Endothelial cell of umbilical vein (primary cell): ENCODE measurements around the gene RIC8B. TPM values are rescaled to one million over a fixed set of nuclear protein-coding genes. Genes with fewer than 3 reads are reported as not detected.

ENCODE experiments used
- BruUV-seq: library from RNA; stranded (reverse); fragments of 400-500 nt; replicated peaks from 2 replicates; lab custom pipeline; 2021; lab: Mats Ljungman, UMichigan
- CTCF ChIA-PET: fragments of 300-600, 350-600 bp; sonication (Branson Sonifier 250); formaldehyde crosslinking; loops from one replicate; lab custom pipeline; 2021; ENCODE audit warnings: antibody characterized with exemption, inconsistent platforms; lab: Charles Lee
- POLR2A ChIA-PET: fragments of 300-600, 350-600 bp; sonication (Branson Sonifier 250); formaldehyde crosslinking; loops from one replicate; lab custom pipeline; 2021; ENCODE audit warnings: antibody characterized with exemption, inconsistent platforms; lab: Charles Lee
- DNase-seq: peaks from one replicate; pipeline ENCODE4 v3.0.0-alpha.2; 2011; ENCODE audit warnings: low read depth, low spot score
- FAIRE-seq: peaks from 2 replicates; lab custom pipeline; 2011; peaks lifted over from hg19 to GRCh38; lab: Jason Lieb, UNC
- H2AFZ ChIP-seq: 2 replicates; pipeline ENCODE4 v1.6.0; 2012; ENCODE audit warnings: low read depth, low read length, control low read depth, inconsistent platforms
- H3K27ac ChIP-seq: 2 replicates; pipeline ENCODE4 v1.5.1; 2011; ENCODE audit warnings: low read depth, mild to moderate bottlenecking, control low read depth, low read length, moderate library complexity; ENCODE audit not compliant: insufficient read depth
- H3K27me3 ChIP-seq, 2 experiments: 2 replicates each; pipeline versions ENCODE4 v1.6.0 to v1.6.1; 2011; ENCODE audit warnings: low read length in 2 of 2, mixed read lengths in 1 of 2; ENCODE audit not compliant: control insufficient read depth in 2 of 2, insufficient read depth in 2 of 2
- H3K36me3 ChIP-seq, 2 experiments: 2 replicates in 1 of 2; 3 replicates in 1 of 2; pipeline ENCODE4 v1.5.1; 2011; ENCODE audit warnings: low read length in 2 of 2, mild to moderate bottlenecking in 1 of 2, moderate library complexity in 1 of 2; ENCODE audit not compliant: control insufficient read depth in 2 of 2, insufficient read depth in 2 of 2; ENCODE audit errors: extremely low read depth in 1 of 2
- H3K4me1 ChIP-seq: 3 replicates; pipeline ENCODE4 v1.5.1; 2011; ENCODE audit warnings: mild to moderate bottlenecking, low read length; ENCODE audit not compliant: control insufficient read depth, insufficient read depth; ENCODE audit errors: extremely low read depth
- H3K4me2 ChIP-seq: 2 replicates; pipeline ENCODE4 v1.6.1; 2011; ENCODE audit warnings: low read length, control low read depth, mixed read lengths; ENCODE audit not compliant: insufficient read depth
- H3K4me3 ChIP-seq, 3 experiments: fragments of 200-600 bp in 1 of 3; sonication (generic), shearing (Covaris generic) in 1 of 3; replicated peaks in 1 of 3; 2 replicates each; pipeline ENCODE4 v1.5.1; 2011 to 2016; ENCODE audit warnings: control low read depth in 3 of 3, low read length in 3 of 3, mild to moderate bottlenecking in 2 of 3, inconsistent platforms in 1 of 3, low read depth in 1 of 3, moderate library complexity in 1 of 3; ENCODE audit not compliant: insufficient read depth in 1 of 3
- H3K79me2 ChIP-seq: 2 replicates; pipeline ENCODE4 v1.6.0; 2012; ENCODE audit warnings: low read length, inconsistent platforms; ENCODE audit not compliant: control insufficient read depth, insufficient read depth
- H3K9ac ChIP-seq: replicated peaks from 2 replicates; pipeline ENCODE3; 2011; ENCODE audit warnings: low read length, control low read depth; ENCODE audit not compliant: insufficient read depth; ENCODE audit errors: extremely low read depth
- H3K9me1 ChIP-seq: replicated peaks from 3 replicates; pipeline ENCODE4 v1.6.0; 2011; ENCODE audit warnings: mild to moderate bottlenecking, low read length; ENCODE audit not compliant: control insufficient read depth, insufficient read depth; ENCODE audit errors: extremely low read depth
- H3K9me3 ChIP-seq: replicated peaks from 2 replicates; pipeline ENCODE4 v1.5.1; 2012; ENCODE audit warnings: low read length, inconsistent platforms; ENCODE audit not compliant: control insufficient read depth, insufficient read depth
- H4K20me1 ChIP-seq: replicated peaks from 2 replicates; pipeline ENCODE3; 2011; ENCODE audit warnings: mild to moderate bottlenecking, low read length; ENCODE audit not compliant: control insufficient read depth, insufficient read depth; ENCODE audit errors: extremely low read depth
- EZH2 ChIP-seq: IDR thresholded peaks from 2 replicates; pipeline ENCODE4 v1.6.1; 2012; ENCODE audit warnings: borderline replicate concordance, low read depth, mild to moderate bottlenecking, moderate library complexity, low read length, inconsistent platforms; ENCODE audit not compliant: severe bottlenecking
- FOS ChIP-seq: IDR thresholded peaks from 2 replicates; pipeline ENCODE4 v1.6.1; 2011; ENCODE audit warnings: mild to moderate bottlenecking, low read length, moderate library complexity, borderline replicate concordance; ENCODE audit not compliant: insufficient read depth
- GATA2 ChIP-seq: IDR thresholded peaks from 2 replicates; pipeline ENCODE4 v1.7.0; 2011; ENCODE audit warnings: low read depth, mild to moderate bottlenecking, moderate library complexity, mixed read lengths, low read length; ENCODE audit not compliant: insufficient read length, insufficient read depth
- JUN ChIP-seq: IDR thresholded peaks from 2 replicates; pipeline ENCODE4 v1.6.1; 2011; ENCODE audit warnings: borderline replicate concordance, low read depth; ENCODE audit not compliant: insufficient read length, insufficient read depth
- MYC ChIP-seq: IDR thresholded peaks from one replicate; pipeline ENCODE4 v1.6.1; 2011; ENCODE audit warnings: mild to moderate bottlenecking, low read depth, low read length
- POLR2A ChIP-seq: IDR thresholded peaks from 2 replicates; pipeline ENCODE4 v1.6.1; 2012; ENCODE audit warnings: low read depth, mild to moderate bottlenecking, control low read depth, low read length
- POLR2AphosphoS5 ChIP-seq: IDR thresholded peaks from 2 replicates; pipeline ENCODE4 v1.6.1; 2012; ENCODE audit warnings: low read depth, mild to moderate bottlenecking, control low read depth, low read length, moderate library complexity; ENCODE audit not compliant: insufficient read depth
- dilution Hi-C: fragments of 300-500 bp; cut with MboI; formaldehyde crosslinking; loops from one replicate; pipeline ENCODE4 v1.15.0; 2019; ENCODE audit warnings: low sequenced_read_pairs; ENCODE audit not compliant: extremely low pct_ligation_motif_present
- intact Hi-C: fragments of 100-400 bp; cut with micrococcal nuclease; formaldehyde crosslinking; loops from one replicate; pipeline ENCODE4 v1.10.0; 2022
- polyA plus RNA-seq, 4 experiments: library from polyadenylated mRNA; depleted of rRNA in 3 of 4; stranded (reverse) in 3 of 4; unstranded in 1 of 4; fragments of >200 nt; gene quantifications; 2 replicates each; pipeline versions ENCODE4 v1.2.1 to v1.2.3, GENCODE V29; 2011 to 2012; ENCODE audit warnings: missing spikeins in 1 of 4
- total RNA-seq: library from RNA; stranded (reverse); gene quantifications from 2 replicates; pipeline ENCODE4 v1.2.3, GENCODE V29; 2021
- TF ChIP-seq, protein P1 (sequence below), 2 donors: IDR thresholded peaks; 1 replicate in 1 of 2; 2 replicates in 1 of 2; pipeline ENCODE4 v1.5.1; 2011; ENCODE audit warnings: low read length in 2 of 2, mild to moderate bottlenecking in 2 of 2, moderate library complexity in 2 of 2, control low read depth in 1 of 2, inconsistent platforms in 1 of 2, low read depth in 1 of 2; ENCODE audit not compliant: insufficient read depth in 1 of 2; ENCODE audit errors: extremely low read depth in 1 of 2
- TF ChIP-seq, protein P2 (sequence below): IDR thresholded peaks from 2 replicates; pipeline ENCODE4 v1.6.1; 2011; ENCODE audit not compliant: insufficient read depth, insufficient read length

Gene RIC8B
- total and polyA plus RNA-seq, 2 donors (not counting 3 experiments of a cell fraction or from before 2014, with no cell fraction given), result 4.1 to 13.7 TPM

DNA sequence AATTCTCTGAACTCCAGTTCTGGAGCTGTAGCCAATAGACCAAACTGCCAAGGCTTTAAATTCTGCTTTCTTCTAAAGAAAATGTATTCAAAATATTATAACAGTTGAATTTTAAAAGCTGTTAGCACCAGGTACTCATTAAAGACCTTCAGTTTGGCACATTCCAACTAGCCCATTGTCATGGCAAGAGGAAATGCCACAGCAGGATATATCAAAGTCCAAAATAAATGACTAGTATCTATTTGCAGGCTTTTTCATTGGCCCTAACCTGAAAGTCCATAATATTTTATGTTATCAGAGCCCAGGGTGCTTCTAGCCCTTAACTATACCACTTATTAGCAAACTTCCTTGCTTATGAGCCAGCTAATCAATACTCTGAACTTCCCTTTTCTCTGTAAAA is 3.1 kb upstream of the RIC8B start:
- DNase-seq, result no peak
- intact Hi-C loops, result loop anchor here (5.0 kb wide), 2 partner anchors 414 to 524 kb away; partner anchors contain the start of genes CKAP4 and POLR3B
- no peak overlapping the region for H3K27ac ChIP-seq
- H2AFZ ChIP-seq, result no peak overlapping the region
- no peaks in the 10 kb centered on the region for H4K20me1 ChIP-seq
- H3K79me2 ChIP-seq, result peaks cover 16% of the 10 kb centered on the region
- H3K4me1 ChIP-seq, result peaks cover 12% of the 10 kb centered on the region
- H3K4me3 ChIP-seq, result no peak overlapping the region
- no peak for FAIRE-seq
- no peaks in the 10 kb centered on the region for H3K9me1 ChIP-seq
- dilution Hi-C loops, result no loop called here
- POLR2A ChIA-PET, result no interaction called here
- TF ChIP-seq FOS, result no peak
- no peak for TF ChIP-seq JUN
- no peak for TF ChIP-seq GATA2
- TF ChIP-seq, protein P1, sequence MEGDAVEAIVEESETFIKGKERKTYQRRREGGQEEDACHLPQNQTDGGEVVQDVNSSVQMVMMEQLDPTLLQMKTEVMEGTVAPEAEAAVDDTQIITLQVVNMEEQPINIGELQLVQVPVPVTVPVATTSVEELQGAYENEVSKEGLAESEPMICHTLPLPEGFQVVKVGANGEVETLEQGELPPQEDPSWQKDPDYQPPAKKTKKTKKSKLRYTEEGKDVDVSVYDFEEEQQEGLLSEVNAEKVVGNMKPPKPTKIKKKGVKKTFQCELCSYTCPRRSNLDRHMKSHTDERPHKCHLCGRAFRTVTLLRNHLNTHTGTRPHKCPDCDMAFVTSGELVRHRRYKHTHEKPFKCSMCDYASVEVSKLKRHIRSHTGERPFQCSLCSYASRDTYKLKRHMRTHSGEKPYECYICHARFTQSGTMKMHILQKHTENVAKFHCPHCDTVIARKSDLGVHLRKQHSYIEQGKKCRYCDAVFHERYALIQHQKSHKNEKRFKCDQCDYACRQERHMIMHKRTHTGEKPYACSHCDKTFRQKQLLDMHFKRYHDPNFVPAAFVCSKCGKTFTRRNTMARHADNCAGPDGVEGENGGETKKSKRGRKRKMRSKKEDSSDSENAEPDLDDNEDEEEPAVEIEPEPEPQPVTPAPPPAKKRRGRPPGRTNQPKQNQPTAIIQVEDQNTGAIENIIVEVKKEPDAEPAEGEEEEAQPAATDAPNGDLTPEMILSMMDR (IDR thresholded peaks at IDR 0.05; ENCODE audit: extremely low read depth in 1 of 2, insufficient read depth in 1 of 2, low read depth in 1 of 2, low read length in 2 of 2), result no peak
- TF ChIP-seq EZH2, result no peak
- no peak for TF ChIP-seq POLR2A
- TF ChIP-seq, protein P2, sequence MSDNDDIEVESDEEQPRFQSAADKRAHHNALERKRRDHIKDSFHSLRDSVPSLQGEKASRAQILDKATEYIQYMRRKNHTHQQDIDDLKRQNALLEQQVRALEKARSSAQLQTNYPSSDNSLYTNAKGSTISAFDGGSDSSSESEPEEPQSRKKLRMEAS, result no peak
- no peak for TF ChIP-seq MYC
- TF ChIP-seq POLR2AphosphoS5, result no peak
- no peak overlapping the region for H3K4me2 ChIP-seq
- H3K27me3 ChIP-seq, result peaks cover 0 to 8% of the 10 kb centered on the region in 2 experiments
- H3K9ac ChIP-seq, result no peak overlapping the region
- no peaks in the 10 kb centered on the region for H3K36me3 ChIP-seq
- no peaks in the 10 kb centered on the region for H3K9me3 ChIP-seq
- no TSS peak for BruUV-seq
- CTCF ChIA-PET, result interaction anchor here (1.5 kb wide), 1 partner anchor 19 kb away, joined by 4 read pairs; no protein-coding TSS in a partner anchor
